IPS DF 6.9 (cell line): ENCODE data around the gene CMTM5.
"Not testable (repeated sequence)": the region's sequence is repeated elsewhere in the genome, so short reads cannot be mapped to it uniquely, and the experiment has no call there.

ENCODE experiments used
- DNase-seq: peaks from one replicate; pipeline ENCODE4 v3.0.0-alpha.2; 2013; ENCODE audit warnings: low read depth, low spot score
- H3K27ac ChIP-seq: one replicate; pipeline ENCODE4 v1.5.1; 2013; ENCODE audit warnings: low read length, control low read depth
- H3K27me3 ChIP-seq: 2 replicates; pipeline ENCODE4 v1.6.1; 2013; ENCODE audit warnings: mild to moderate bottlenecking, low read length; ENCODE audit not compliant: control insufficient read depth, insufficient read depth
- H3K36me3 ChIP-seq: 2 replicates; pipeline ENCODE4 v1.6.1; 2013; ENCODE audit warnings: low read length; ENCODE audit not compliant: control insufficient read depth, insufficient read depth
- H3K4me1 ChIP-seq: 2 replicates; pipeline ENCODE4 v1.6.1; 2013; ENCODE audit warnings: low read length; ENCODE audit not compliant: control insufficient read depth, insufficient read depth
- H3K4me3 ChIP-seq: 2 replicates; pipeline ENCODE4 v1.5.1; 2013; ENCODE audit warnings: mild to moderate bottlenecking, low read length
- H3K9me3 ChIP-seq: 2 replicates; pipeline ENCODE4 v1.6.1; 2013; ENCODE audit warnings: low read length, inconsistent platforms; ENCODE audit not compliant: control insufficient read depth, insufficient read depth
- WGBS: extraction: QIAGEN DNeasy Blood & Tissue Kit; methylation state at CpG from one replicate; pipeline ENCODE4 v1.1.7; 2013; ENCODE audit warnings: mixed read lengths, missing lambda C conversion rate; ENCODE audit not compliant: insufficient read length, insufficient coverage; 5-methylcytosine and 5-hydroxymethylcytosine counted together

Gene CMTM5

DNA sequence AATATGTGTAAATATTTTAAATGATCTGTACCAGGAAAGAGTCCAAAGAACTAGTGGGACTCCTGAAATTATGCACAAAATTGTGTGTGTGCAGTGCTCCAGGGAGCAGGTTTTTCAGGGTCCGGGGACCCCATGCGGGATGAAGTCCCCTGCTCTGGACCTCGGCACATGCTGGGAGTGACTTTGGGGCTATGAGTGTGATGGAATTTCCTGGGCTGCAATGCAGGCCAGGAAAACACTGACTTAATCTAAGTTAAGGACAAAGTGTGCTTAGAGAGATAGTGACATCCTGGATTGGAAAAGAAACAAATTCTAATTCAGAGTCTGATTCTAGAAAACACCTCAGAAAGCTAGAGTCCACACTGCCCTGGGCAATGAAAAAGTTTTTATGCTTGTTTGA lies 37.4 kb downstream of the CMTM5 start:
- no peaks in the 10 kb centered on the region for H3K4me1 ChIP-seq
- H3K27ac ChIP-seq = no peak overlapping the region
- H3K27me3 ChIP-seq = no peaks in the 10 kb centered on the region
- H3K36me3 ChIP-seq = no peaks in the 10 kb centered on the region; the same call in 1 of the 2 replicates
- no peaks in the 10 kb centered on the region for H3K9me3 ChIP-seq
- no CpG with 5 or more reads among the region's 3 CpGs for WGBS
- no peak overlapping the region for H3K4me3 ChIP-seq
- DNase-seq = no peak

DNA sequence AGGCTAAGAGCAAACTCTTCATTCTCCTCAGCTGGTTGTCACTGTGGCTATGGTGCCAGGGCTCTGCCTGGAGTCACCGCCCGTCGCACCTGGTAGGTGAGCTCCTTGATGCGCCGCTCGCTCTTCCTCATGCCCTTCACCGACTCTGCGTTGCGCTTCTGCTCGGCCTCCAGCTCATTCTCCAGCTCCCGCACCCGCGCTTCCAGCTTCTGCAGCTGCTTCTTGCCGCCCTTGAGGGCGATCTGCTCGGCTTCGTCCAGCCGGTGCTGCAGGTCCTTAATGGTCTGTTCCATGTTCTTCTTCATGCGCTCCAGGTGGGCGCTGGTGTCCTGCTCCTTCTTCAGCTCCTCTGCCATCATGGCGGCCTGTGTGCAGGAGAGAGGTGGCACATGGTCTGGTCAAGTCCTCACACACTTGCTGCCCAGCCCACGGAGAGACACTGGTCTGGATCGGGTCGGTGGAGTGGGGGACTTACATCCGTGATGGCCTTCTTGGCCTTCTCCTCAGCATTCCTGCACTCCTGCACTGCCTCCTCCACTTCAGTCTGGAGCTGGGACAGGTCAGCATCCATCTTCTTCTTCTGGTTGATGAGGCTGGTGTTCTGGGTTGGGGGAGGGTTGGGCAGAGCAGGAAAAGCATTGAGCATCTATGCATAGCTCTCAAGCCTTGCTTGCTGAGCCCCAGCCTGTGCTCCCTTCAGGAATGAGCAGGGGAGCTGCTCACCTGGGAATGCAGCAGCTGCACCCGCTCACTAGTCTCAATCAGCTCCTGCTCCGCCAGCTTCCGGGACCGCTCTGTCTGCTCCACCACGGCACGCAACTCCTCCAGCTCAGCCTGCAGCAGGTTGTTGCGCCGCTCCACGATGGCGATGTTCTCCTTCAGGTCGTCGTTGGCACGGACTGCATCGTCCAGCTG lies 38.3 kb downstream of the CMTM5 start:
- Histone ChIP-seq H3K27ac (no peak overlapping the region), H3K27me3 (no peaks in the 10 kb centered on the region), H3K4me3 (no peak overlapping the region), H3K9me3 (no peaks in the 10 kb centered on the region), H3K36me3 (no peaks in the 10 kb centered on the region; the same call in 1 of the 2 replicates), H3K4me1 (no peaks in the 10 kb centered on the region)
- DNase-seq = no peak
- no CpG with 5 or more reads among the region's 39 CpGs for WGBS

DNA sequence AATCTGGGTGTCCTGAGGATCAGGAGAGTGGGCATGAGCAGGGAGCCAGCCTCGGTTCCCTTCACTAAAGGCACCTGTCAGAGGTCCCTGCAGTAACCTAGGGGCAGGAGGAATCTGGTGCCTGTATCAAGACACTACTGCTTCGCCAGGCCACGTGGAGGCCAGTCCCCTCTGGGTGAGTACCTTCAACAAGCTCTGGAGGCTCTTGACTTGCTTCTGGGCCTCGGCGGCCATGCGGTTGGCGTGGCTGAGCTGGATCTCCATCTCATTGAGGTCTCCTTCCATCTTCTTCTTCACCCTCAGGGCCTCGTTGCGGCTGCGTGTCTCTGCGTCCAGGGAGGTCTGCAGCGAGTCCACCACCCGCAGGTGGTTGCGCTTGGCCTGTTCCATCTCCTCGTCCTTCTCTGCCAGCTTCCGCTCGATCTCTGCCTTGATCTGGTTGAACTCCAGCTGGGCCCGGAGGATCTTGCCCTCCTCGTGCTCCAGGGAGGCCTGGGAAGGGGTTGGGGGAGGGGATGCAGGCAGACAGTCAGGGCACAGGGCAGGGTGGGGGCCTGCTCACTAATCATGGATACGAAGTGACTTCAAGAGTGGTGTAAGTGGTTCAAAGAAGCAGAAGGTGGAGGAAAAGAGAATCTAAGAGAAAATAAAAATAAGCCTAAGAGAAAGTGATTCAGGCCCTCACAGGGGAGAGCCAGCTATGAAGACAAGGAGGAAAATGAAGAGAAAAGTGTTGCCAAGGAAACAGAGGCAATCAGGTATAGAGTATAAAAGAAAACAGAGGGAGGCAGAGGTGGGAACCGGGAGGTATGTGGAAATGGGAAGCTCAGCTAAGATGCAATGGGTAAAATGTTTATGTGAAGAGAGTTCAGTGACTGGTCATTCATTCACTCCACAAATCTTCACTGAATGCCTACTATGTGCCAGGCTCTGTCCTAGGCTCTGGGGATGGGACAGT lies 39.3 kb downstream of the CMTM5 start:
- no peaks in the 10 kb centered on the region for H3K9me3 ChIP-seq
- H3K4me1 ChIP-seq = no peaks in the 10 kb centered on the region
- H3K27ac ChIP-seq = no peak overlapping the region
- H3K36me3 ChIP-seq = no peaks in the 10 kb centered on the region; the same call in 1 of the 2 replicates
- no peaks in the 10 kb centered on the region for H3K27me3 ChIP-seq
- H3K4me3 ChIP-seq = no peak overlapping the region
- no CpG with 5 or more reads among the region's 21 CpGs for WGBS
- no peak for DNase-seq

DNA sequence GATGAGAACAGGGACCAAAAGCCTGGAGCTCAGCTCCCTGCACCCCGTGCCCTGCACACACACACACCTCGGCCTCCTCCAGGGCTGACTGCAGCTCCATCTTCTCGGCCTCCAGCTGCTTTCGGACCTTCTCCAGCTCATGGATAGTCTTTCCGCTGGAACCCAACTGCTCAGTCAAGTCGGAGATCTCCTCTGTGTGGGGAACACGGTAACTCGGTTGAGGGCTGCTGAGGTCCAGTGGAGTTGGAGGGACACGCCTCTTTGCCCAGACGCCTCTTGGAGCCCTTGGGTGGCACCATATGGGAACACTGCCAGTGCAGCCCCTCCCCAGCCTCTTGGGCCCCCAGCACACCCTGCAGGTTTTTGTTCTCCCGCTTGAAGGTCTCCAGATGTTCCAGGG lies 40.0 kb downstream of the CMTM5 start:
- no peaks in the 10 kb centered on the region for H3K27me3 ChIP-seq
- H3K27ac ChIP-seq = no peak overlapping the region
- no peaks in the 10 kb centered on the region for H3K4me1 ChIP-seq
- WGBS = no CpG with 5 or more reads among the region's 11 CpGs
- DNase-seq = no peak
- H3K4me3 ChIP-seq = no peak overlapping the region
- H3K9me3 ChIP-seq = no peaks in the 10 kb centered on the region
- H3K36me3 ChIP-seq = no peaks in the 10 kb centered on the region; the same call in 1 of the 2 replicates

DNA sequence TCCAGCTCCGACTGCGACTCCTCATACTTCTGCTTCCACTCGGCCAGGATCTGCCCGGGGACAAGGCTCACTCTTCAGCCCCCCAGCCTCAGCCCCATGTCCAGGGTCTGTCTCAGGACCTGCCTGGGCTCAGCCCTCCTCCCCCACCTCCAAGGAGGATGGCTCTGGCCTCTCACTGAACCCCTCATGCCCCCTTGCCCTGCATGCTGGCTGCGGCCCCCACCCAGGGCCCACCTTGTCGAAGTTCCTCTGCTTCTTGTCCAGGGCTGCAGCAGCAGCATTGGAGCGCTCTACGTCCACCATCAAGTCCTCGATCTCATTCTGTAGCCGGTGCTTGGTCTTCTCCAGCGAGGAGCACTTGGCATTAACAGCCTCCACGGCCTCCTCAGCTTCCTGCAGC lies 40.4 kb downstream of the CMTM5 start:
- no CpG with 5 or more reads among the region's 12 CpGs for WGBS

DNA sequence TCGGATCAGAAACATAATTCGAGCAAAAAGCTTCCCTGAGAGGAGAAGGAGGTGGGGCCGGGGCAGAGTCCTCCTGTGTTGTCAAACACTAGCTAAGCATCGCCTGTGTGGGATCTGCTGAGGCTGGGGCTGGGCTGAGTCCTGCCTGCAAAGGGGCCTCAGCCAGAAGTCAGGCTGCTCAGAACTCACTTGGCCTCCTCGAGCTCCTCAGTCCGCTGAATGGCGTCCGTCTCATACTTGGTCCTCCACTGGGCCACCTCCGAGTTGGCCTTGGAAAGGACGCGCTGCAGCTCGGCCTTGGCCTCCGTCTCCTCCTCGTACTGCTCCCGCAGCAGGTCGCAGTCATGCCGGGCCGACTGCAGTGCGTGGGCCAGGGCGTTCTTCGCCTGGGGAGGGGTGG lies 41.2 kb downstream of the CMTM5 start:
- no peaks in the 10 kb centered on the region for H3K27me3 ChIP-seq
- DNase-seq = no peak
- H3K36me3 ChIP-seq = no peaks in the 10 kb centered on the region; the same call in 1 of the 2 replicates
- no peak overlapping the region for H3K27ac ChIP-seq
- no peak overlapping the region for H3K4me3 ChIP-seq
- WGBS = no CpG with 5 or more reads among the region's 21 CpGs
- H3K9me3 ChIP-seq = no peaks in the 10 kb centered on the region
- H3K4me1 ChIP-seq = no peaks in the 10 kb centered on the region

More for the DNA sequence above, 40.4 kb downstream of the CMTM5 start:
- H3K27me3 ChIP-seq, H3K4me3 ChIP-seq, H3K27ac ChIP-seq, DNase-seq, H3K9me3 ChIP-seq, H3K4me1 ChIP-seq, H3K36me3 ChIP-seq: not testable (repeated sequence)

DNA sequence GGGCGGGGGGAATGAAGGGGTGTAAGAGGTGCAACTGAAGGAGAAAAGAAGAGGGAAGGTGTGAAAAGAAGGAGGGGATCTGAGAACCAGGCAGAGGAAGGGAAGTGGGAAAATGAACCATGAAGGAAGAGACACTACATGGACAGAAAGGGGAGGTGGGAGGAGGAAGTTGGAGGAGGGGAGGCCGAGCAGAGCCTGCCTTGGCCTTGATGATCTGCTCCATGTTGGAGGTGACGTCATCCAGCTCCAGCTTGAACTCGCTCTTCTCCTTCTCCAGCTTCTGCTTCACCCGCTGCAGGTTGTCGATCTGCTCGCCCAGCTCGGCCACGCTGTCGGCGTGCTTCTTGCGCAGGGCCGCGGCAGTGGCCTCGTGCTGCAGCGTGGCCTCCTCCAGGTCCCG lies 42.8 kb downstream of the CMTM5 start:
- WGBS = 100% methylated on average over 1 of the region's 17 CpGs
- not testable (repeated sequence) for H3K4me1 ChIP-seq, H3K4me3 ChIP-seq, H3K36me3 ChIP-seq, H3K27me3 ChIP-seq, H3K27ac ChIP-seq, DNase-seq, H3K9me3 ChIP-seq

DNA sequence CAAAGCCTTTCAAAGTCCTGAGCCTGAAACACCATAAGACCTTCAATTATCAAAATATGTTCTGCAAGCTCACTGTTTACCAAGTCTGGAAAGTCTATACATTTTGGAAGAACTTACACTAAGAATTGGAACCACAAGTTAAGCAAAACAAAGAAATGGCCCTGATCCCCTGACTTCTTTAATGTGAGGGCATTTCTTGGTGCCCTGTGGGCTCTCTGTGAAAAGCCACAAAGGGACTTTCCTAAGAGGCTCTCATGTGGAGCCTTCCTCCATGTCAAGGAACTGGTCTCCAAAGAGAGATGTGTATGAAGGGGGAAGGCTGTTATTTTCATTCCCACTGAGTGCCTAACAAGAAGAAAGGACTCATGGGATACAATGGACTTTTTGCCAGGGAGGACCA lies 44.7 kb downstream of the CMTM5 start:
- Histone ChIP-seq H3K9me3 (no peaks in the 10 kb centered on the region), H3K4me1 (no peaks in the 10 kb centered on the region), H3K4me3 (no peak overlapping the region), H3K36me3 (no peaks in the 10 kb centered on the region; the same call in 1 of the 2 replicates), H3K27me3 (no peaks in the 10 kb centered on the region), H3K27ac (no peak overlapping the region)
- no peak for DNase-seq

DNA sequence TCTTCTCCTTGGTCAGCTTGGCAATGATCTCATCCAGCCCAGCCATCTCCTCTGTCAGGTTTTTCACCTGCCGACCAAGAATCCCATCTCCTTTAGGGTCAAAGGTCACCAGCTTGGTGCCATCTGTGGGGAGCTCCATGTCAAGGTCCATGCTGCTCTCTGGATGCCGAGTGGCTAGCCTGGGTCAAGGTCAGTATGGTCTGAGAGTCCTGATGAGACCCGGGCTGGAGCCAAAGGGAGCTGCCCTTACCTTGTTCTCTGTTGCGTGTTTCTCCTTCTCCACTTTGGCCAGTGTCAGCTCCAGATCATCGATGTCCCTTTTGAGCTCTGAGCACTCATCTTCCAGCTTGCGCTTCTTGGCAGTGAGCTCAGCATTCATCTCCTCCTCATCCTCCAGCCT lies 46.8 kb downstream of the CMTM5 start:
- Histone ChIP-seq H3K27me3 (no peaks in the 10 kb centered on the region), H3K4me3 (no peak overlapping the region), H3K36me3 (no peaks in the 10 kb centered on the region), H3K9me3 (no peaks in the 10 kb centered on the region), H3K4me1 (no peaks in the 10 kb centered on the region), H3K27ac (no peak overlapping the region)
- WGBS = no CpG with 5 or more reads among the region's 6 CpGs
- no peak for DNase-seq

DNA sequence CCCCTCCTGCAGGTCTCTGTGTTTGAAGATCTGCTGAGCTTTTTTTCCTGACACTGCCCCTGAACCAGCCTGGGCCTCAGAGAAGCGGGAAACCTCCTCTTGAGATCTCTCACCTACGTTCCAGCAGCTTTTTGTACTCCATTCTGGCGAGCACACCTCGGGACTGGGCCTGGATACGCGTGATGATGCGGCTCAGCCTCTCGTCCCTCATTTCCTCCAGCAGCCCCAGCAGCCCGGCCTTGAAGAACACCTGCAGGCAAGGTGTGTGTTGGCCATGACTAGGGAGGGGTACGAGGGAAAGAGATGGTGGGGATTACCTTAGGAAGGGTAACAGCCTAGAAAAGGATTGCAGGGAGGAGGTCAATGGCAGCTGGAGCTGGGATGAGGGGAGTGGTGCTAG lies 48.3 kb downstream of the CMTM5 start:
- no peaks in the 10 kb centered on the region for H3K9me3 ChIP-seq
- no peak for DNase-seq
- H3K4me1 ChIP-seq = no peaks in the 10 kb centered on the region
- H3K36me3 ChIP-seq = no peaks in the 10 kb centered on the region
- H3K27me3 ChIP-seq = no peaks in the 10 kb centered on the region
- H3K27ac ChIP-seq = no peak overlapping the region
- H3K4me3 ChIP-seq = no peak overlapping the region
- no CpG with 5 or more reads among the region's 10 CpGs for WGBS
